ENCODE measurements around the gene CIAO2A. TPM values are rescaled to one million over a fixed set of nuclear protein-coding genes. Genes with fewer than 3 reads are reported as not detected.
"Not testable (repeated sequence)": the region's sequence is repeated elsewhere in the genome, so short reads cannot be mapped to it uniquely, and the experiment has no call there.

CIAO2A gene
- total RNA-seq, 1 experiment from 2014 or later, result 73.2 TPM

DNA sequence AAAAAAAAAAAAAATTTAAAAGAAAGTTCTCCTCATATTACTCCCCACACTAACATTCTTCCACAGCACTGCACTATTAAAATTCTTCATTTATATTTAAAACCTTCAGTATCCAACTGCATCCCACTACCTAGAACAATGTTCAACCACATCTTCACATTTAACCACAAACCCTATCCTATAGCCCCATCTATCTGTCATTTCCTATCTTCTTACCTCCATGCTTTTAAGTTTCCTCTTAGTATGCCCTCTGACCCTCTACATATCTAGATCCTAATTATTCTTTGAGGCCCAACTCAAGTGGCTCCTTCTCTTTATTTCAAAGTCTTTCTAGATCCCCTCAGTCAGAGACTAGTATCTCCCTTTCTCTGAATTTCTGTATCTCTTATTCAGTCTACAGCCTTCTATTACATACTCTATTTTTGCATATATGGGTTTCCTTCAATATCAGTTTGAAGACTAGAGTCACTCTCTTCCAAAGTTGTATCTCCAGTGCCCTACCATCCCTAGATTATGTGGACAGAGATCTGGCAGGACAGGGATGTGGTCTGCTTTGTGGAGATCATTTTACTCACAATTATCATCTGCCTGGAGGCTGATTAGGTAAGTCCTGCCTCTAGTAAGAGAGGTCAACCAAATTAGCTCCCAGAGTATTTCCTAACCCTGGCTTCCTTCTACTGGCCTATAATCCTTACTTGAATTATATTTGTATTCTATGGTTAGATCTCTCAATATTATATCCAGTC lies 1.4 kb downstream of the CIAO2A start:
- DNase-seq, result no peak
- peaks cover 18% of the 10 kb centered on the region for H3K4me1 Mint-ChIP-seq (ENCODE audit: low read depth, unreplicated experiment)
- CTCF ChIA-PET, result interaction anchor here (0.6 to 1.7 kb wide), 4 partner anchors 13 to 100 kb away, joined by 4 to 9 read pairs (median 5); no protein-coding TSS in a partner anchor
- H3K4me3 Mint-ChIP-seq (ENCODE audit: low read depth, unreplicated experiment), result peak overlapping the region; percentile 88
- H3K27me3 Mint-ChIP-seq (ENCODE audit: unreplicated experiment), result no peaks in the 10 kb centered on the region
- intact Hi-C loops (cut with micrococcal nuclease; ENCODE audit: unreplicated experiment), result loop anchor here (10.0 kb wide), 1 partner anchor 63 kb away; the partner anchor contains the start of gene SNX22
- no TSS peak for BruUV-seq (replicated peaks)
- H3K27ac Mint-ChIP-seq (ENCODE audit: unreplicated experiment), result no peak overlapping the region
- TF ChIP-seq CTCF (IDR thresholded peaks at IDR 0.05; ENCODE audit: unreplicated experiment), result no peak
- H3K9me3 Mint-ChIP-seq (ENCODE audit: low read depth, unreplicated experiment), result no peaks in the 10 kb centered on the region
- H3K36me3 Mint-ChIP-seq (ENCODE audit: insufficient read depth, unreplicated experiment), result peaks cover 47% of the 10 kb centered on the region

GRCh38 chr15:64090527-64090926 lies 3.1 kb downstream of the CIAO2A start:
- H3K27ac Mint-ChIP-seq (ENCODE audit: unreplicated experiment), result no peak overlapping the region
- H3K4me1 Mint-ChIP-seq (ENCODE audit: low read depth, unreplicated experiment), result peaks cover 11% of the 10 kb centered on the region
- intact Hi-C loops (cut with micrococcal nuclease; ENCODE audit: unreplicated experiment), result loop anchor here (10.0 kb wide), 1 partner anchor 64 kb away; the partner anchor contains the start of gene SNX22
- H3K27me3 Mint-ChIP-seq (ENCODE audit: unreplicated experiment), result no peaks in the 10 kb centered on the region
- no peaks in the 10 kb centered on the region for H3K9me3 Mint-ChIP-seq (ENCODE audit: low read depth, unreplicated experiment)
- CTCF ChIA-PET, result interaction anchor here (0.7 kb wide), 1 partner anchor 988 kb away, joined by 3 read pairs; no protein-coding TSS in a partner anchor
- H3K36me3 Mint-ChIP-seq (ENCODE audit: insufficient read depth, unreplicated experiment), result peaks cover 34% of the 10 kb centered on the region
- no peak for DNase-seq
- H3K4me3 Mint-ChIP-seq (ENCODE audit: low read depth, unreplicated experiment), result no peak overlapping the region
- BruUV-seq (replicated peaks), result no TSS peak
- TF ChIP-seq CTCF (IDR thresholded peaks at IDR 0.05; ENCODE audit: unreplicated experiment), result no peak

GRCh38 chr15:64089543-64090280 lies 3.9 kb downstream of the CIAO2A start:
- no peak for DNase-seq
- intact Hi-C loops (cut with micrococcal nuclease; ENCODE audit: unreplicated experiment), result loop anchor here (10.0 kb wide), 1 partner anchor 65 kb away; the partner anchor contains the start of gene SNX22
- CTCF ChIA-PET, result no interaction called here
- Mint-ChIP-seq H3K27ac (ENCODE audit: unreplicated experiment) (no peak overlapping the region), H3K9me3 (ENCODE audit: low read depth, unreplicated experiment) (no peaks in the 10 kb centered on the region), H3K4me3 (ENCODE audit: low read depth, unreplicated experiment) (no peak overlapping the region), H3K36me3 (ENCODE audit: insufficient read depth, unreplicated experiment) (peaks cover 32% of the 10 kb centered on the region), H3K27me3 (ENCODE audit: unreplicated experiment) (no peaks in the 10 kb centered on the region), H3K4me1 (ENCODE audit: low read depth, unreplicated experiment) (peaks cover 11% of the 10 kb centered on the region)
- no TSS peak for BruUV-seq (replicated peaks)
- no peak for TF ChIP-seq CTCF (IDR thresholded peaks at IDR 0.05; ENCODE audit: unreplicated experiment)

DNA sequence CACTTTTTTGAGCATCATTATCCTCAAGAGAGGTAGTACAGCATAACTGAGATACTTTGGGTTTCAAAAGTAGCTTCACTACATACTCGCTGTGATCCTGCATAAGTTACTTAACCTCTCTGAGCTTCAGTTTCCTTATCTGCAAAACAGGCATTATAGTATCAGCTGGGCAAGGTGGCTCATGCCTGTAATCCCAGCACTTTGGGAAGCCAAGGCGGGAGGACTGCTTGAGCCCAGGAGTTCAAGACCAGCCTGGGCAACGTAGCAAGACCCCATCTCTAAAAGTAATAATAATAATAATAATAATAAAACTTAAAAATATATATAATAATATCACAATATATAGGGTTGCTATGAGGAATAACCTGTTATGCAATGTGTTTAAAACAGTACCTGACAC lies 10.9 kb downstream of the CIAO2A start:
- CTCF ChIA-PET, result no interaction called here
- peaks cover 6% of the 10 kb centered on the region for H3K36me3 Mint-ChIP-seq (ENCODE audit: insufficient read depth, unreplicated experiment)
- DNase-seq, result no peak
- H3K27ac Mint-ChIP-seq (ENCODE audit: unreplicated experiment), result no peak overlapping the region
- BruUV-seq (replicated peaks), result no TSS peak
- H3K9me3 Mint-ChIP-seq (ENCODE audit: low read depth, unreplicated experiment), result no peaks in the 10 kb centered on the region
- no peaks in the 10 kb centered on the region for H3K27me3 Mint-ChIP-seq (ENCODE audit: unreplicated experiment)
- no peak for TF ChIP-seq CTCF (IDR thresholded peaks at IDR 0.05; ENCODE audit: unreplicated experiment)
- H3K4me3 Mint-ChIP-seq (ENCODE audit: low read depth, unreplicated experiment), result no peak overlapping the region
- intact Hi-C loops (cut with micrococcal nuclease; ENCODE audit: unreplicated experiment), result no loop called here
- no peaks in the 10 kb centered on the region for H3K4me1 Mint-ChIP-seq (ENCODE audit: low read depth, unreplicated experiment)

DNA sequence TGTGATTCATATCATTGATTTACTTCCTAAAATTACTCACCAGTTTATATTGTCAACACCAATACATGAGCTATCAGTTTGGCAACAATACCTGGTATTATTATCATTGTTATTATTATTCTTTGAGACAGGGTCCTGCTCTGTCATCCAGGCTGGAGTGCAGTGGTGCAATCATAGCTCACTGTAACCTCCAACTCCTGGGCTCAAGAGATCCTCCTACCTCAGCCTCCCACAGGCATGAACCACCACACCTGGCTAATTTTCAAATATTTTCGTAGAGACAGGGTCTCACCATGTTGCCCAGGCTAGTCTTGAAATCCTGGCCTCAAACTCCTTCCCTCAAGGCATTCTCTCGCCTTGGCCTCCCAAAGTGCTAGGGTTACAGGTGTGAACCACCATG lies 20.1 kb downstream of the CIAO2A start:
- CTCF ChIA-PET; H3K4me1 Mint-ChIP-seq (ENCODE audit: low read depth, unreplicated experiment); H3K4me3 Mint-ChIP-seq (ENCODE audit: low read depth, unreplicated experiment); H3K27me3 Mint-ChIP-seq (ENCODE audit: unreplicated experiment); H3K27ac Mint-ChIP-seq (ENCODE audit: unreplicated experiment); DNase-seq; BruUV-seq (replicated peaks); intact Hi-C loops (cut with micrococcal nuclease; ENCODE audit: unreplicated experiment); H3K9me3 Mint-ChIP-seq (ENCODE audit: low read depth, unreplicated experiment): not testable (repeated sequence)
- peaks cover 11% of the 10 kb centered on the region for H3K36me3 Mint-ChIP-seq (ENCODE audit: insufficient read depth, unreplicated experiment)

Data from Calu3 (cell line).